B cell (primary cell): ENCODE data around the gene NOXA1. TPM values are rescaled to one million over a fixed set of nuclear protein-coding genes. Genes with fewer than 3 reads are reported as not detected.

Experiments
- ATAC-seq: fragments of 200-7000 bp; cut with Tn5 transposase; one replicate; pipeline ENCODE4 v1.10.0; 2021; ENCODE audit warnings: low read depth, mild to moderate bottlenecking, moderate number of reproducible peaks, moderate library complexity
- CTCF ChIA-PET: fragments of 350-600 bp; sonication (Branson Sonifier 250); formaldehyde crosslinking; loops from one replicate; lab custom pipeline; 2021; ENCODE audit warnings: antibody characterized with exemption, inconsistent platforms; lab: Charles Lee
- POLR2A ChIA-PET: fragments of 350-600 bp; sonication (Branson Sonifier 250); formaldehyde crosslinking; loops from one replicate; lab custom pipeline; 2021; ENCODE audit warnings: antibody characterized with exemption; lab: Charles Lee
- DNase-seq: peaks from one replicate; pipeline ENCODE4 v3.0.0; 2013
- H2AFZ ChIP-seq: 2 replicates; pipeline ENCODE4 v1.6.1; 2012; ENCODE audit warnings: mild to moderate bottlenecking, low read depth, low read length; ENCODE audit not compliant: insufficient read depth, poor library complexity, severe bottlenecking
- H3K27ac ChIP-seq, 2 donors: 1 replicate in 1 of 2; 2 replicates in 1 of 2; pipeline ENCODE4 v1.5.1; 2012 to 2013; ENCODE audit warnings: low read length in 2 of 2, mild to moderate bottlenecking in 2 of 2, moderate library complexity in 1 of 2
- H3K27me3 ChIP-seq, 4 experiments: fragments of 200-600 bp in 1 of 4; sonication (generic) in 1 of 4; replicated peaks in 1 of 4; 1 replicate in 2 of 4; 2 replicates in 2 of 4; pipeline versions ENCODE4 v1.6.1 to v1.7.0; 2013 to 2016; ENCODE audit warnings: low read length in 3 of 4, mild to moderate bottlenecking in 2 of 4, mixed read lengths in 1 of 4, moderate library complexity in 1 of 4; ENCODE audit not compliant: insufficient read depth in 4 of 4, control insufficient read depth in 3 of 4; ENCODE audit errors: control extremely low read depth in 1 of 4
- H3K36me3 ChIP-seq, 2 experiments: replicated peaks in 1 of 2; 1 replicate in 1 of 2; 2 replicates in 1 of 2; pipeline versions ENCODE4 v1.6.1 to v1.7.1; 2013; ENCODE audit warnings: low read length in 1 of 2; ENCODE audit not compliant: insufficient read depth in 2 of 2, control insufficient read depth in 1 of 2; ENCODE audit errors: control extremely low read depth in 1 of 2, extremely low read depth in 1 of 2
- H3K4me1 ChIP-seq, 2 donors: fragments of 200-600 bp in 1 of 2; sonication (generic) in 1 of 2; 1 replicate in 1 of 2; 2 replicates in 1 of 2; pipeline versions ENCODE4 v1.5.1 to v1.6.1; 2013 to 2017; ENCODE audit warnings: low read length in 2 of 2; ENCODE audit not compliant: control insufficient read depth in 2 of 2, insufficient read depth in 2 of 2
- H3K4me2 ChIP-seq: replicated peaks from 2 replicates; pipeline ENCODE3; 2012; ENCODE audit warnings: mild to moderate bottlenecking, low read depth, low read length; ENCODE audit not compliant: poor library complexity, severe bottlenecking
- H3K4me3 ChIP-seq, 5 experiments: fragments of 200-600 bp in 1 of 5; sonication (generic) in 1 of 5; 1 replicate in 3 of 5; 2 replicates in 2 of 5; pipeline versions ENCODE4 v1.5.1 to v1.7.0; 2011 to 2016; ENCODE audit warnings: low read length in 4 of 5, mild to moderate bottlenecking in 4 of 5, low read depth in 2 of 5, control low read depth in 1 of 5, moderate library complexity in 1 of 5; ENCODE audit not compliant: insufficient read depth in 1 of 5; ENCODE audit errors: control extremely low read depth in 1 of 5, extremely low read depth in 1 of 5
- H3K79me2 ChIP-seq: fragments of 200-600 bp; sonication (generic); one replicate; pipeline ENCODE4 v1.6.0; 2016; ENCODE audit warnings: low read length; ENCODE audit not compliant: control insufficient read depth, insufficient read depth
- H3K9ac ChIP-seq: fragments of 200-600 bp; sonication (generic); 2 replicates; pipeline ENCODE4 v1.6.1; 2017; ENCODE audit warnings: mild to moderate bottlenecking, low read length, moderate library complexity
- H3K9me3 ChIP-seq, 3 donors: one replicate each; pipeline versions ENCODE4 v1.6.1 to v1.7.1; 2013; ENCODE audit warnings: low read length in 2 of 3; ENCODE audit not compliant: control insufficient read depth in 2 of 3, insufficient read depth in 1 of 3; ENCODE audit errors: control extremely low read depth in 1 of 3
- H4K20me1 ChIP-seq: 2 replicates; pipeline ENCODE4 v1.6.0; 2012; ENCODE audit warnings: mild to moderate bottlenecking, low read length; ENCODE audit not compliant: insufficient read depth, control insufficient read depth, poor library complexity, severe bottlenecking
- H3K27ac Mint-ChIP-seq: one replicate; pipeline ENCODE4 v1.8.0; 2021; ENCODE audit warnings: mixed read lengths
- H3K27me3 Mint-ChIP-seq: one replicate; pipeline ENCODE4 v1.8.0; 2021; ENCODE audit warnings: mixed read lengths
- H3K4me1 Mint-ChIP-seq: one replicate; pipeline ENCODE4 v1.8.0; 2021; ENCODE audit warnings: mixed read lengths
- H3K4me3 Mint-ChIP-seq: one replicate; pipeline ENCODE4 v1.8.0; 2021; ENCODE audit warnings: mixed read lengths
- H3K9me3 Mint-ChIP-seq: one replicate; pipeline ENCODE4 v1.8.0; 2022; ENCODE audit warnings: mixed read lengths; ENCODE audit not compliant: insufficient read depth
- EZH2 ChIP-seq: IDR thresholded peaks from 2 replicates; pipeline ENCODE4 v1.6.1; 2012; ENCODE audit warnings: borderline replicate concordance, low read depth, mild to moderate bottlenecking, moderate library complexity, low read length; ENCODE audit not compliant: insufficient read depth, poor library complexity, severe bottlenecking
- WGBS: methylation state at CpG from one replicate; pipeline ENCODE4 v1.1.5; 2013; ENCODE audit warnings: missing lambda C conversion rate; ENCODE audit not compliant: insufficient coverage; 5-methylcytosine and 5-hydroxymethylcytosine counted together
- intact Hi-C: fragments of 100-400 bp; cut with micrococcal nuclease; formaldehyde crosslinking; loops from one replicate; pipeline ENCODE4 v1.10.0; 2022
- polyA plus RNA-seq: library from polyadenylated mRNA; depleted of rRNA; stranded (reverse); fragments of >200 nt; gene quantifications from 2 replicates; pipeline ENCODE4 v1.2.3, GENCODE V29; 2012
- total RNA-seq, 2 donors: library from RNA; stranded (reverse); fragments of 120-200 nt in 1 of 2; gene quantifications; 1 replicate in 1 of 2; 2 replicates in 1 of 2; pipeline versions ENCODE4 v1.2.3 to v1.2.4, GENCODE V29; 2013 to 2022
- TF ChIP-seq, protein P1 (sequence below): fragments of 200-600 bp; IDR thresholded peaks from one replicate; pipeline ENCODE4 v1.8.0; 2022; ENCODE audit warnings: antibody characterized with exemption, mild to moderate bottlenecking

Gene NOXA1
- total and polyA plus RNA-seq, 2 donors (not counting 1 experiment from before 2014, with no cell fraction given), result 5.7 to 7.7 TPM

DNA sequence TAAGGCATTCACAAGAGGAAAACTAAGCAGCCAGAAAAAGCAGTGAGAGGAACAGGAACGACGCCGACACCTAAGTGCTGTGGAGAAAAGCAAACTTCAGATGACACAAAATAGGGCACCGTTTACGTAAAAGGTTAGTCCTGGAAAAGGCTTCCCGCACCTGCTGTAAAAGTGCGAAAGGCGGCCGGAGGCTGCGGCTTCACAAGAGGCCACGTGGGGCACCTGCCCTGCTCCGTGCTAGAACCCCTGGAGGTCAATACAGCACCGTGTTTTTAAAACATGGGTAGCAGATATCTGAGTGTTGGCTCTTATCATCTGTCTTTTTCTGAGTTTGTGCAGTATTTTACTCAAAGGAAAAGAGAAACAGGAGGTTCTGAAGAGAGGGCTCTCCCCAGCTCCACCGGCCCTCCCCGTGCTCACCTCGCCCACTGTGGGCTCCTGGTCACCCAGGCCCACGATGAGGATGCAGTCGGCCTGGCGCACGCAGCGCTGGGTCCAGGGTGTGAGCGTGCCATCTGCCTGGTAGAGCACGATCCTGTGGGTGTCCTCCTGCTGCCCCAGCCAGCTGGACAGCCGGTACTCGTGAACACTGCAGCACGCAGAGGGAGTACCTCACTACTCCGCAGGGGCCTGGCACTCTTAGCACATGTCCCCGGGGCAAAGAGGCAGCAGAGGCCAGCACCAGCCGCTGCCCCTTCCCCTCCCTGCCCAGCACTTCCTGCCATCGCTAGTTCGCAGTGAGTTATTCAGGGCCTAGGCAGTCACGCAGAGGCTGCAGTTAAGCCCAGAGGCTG, 56.9 kb downstream of the NOXA1 start:
- Histone ChIP-seq H3K36me3 (no peaks in the 10 kb centered on the region), H3K79me2 (no peaks in the 10 kb centered on the region), H2AFZ (no peak overlapping the region), H4K20me1 (no peaks in the 10 kb centered on the region), H3K4me3 (no peak overlapping the region), H3K4me2 (no peak overlapping the region), H3K27ac (no peak overlapping the region), H3K27me3 (no peaks in the 10 kb centered on the region), H3K4me1 (no peaks in the 10 kb centered on the region), H3K9ac (no peak overlapping the region), H3K9me3 (peaks cover 1 to 11% (median 10%) of the 10 kb centered on the region in 3 donors)
- ChIA-PET CTCF (no interaction called here), POLR2A (no interaction called here)
- Mint-ChIP-seq H3K4me3 (no peak overlapping the region), H3K4me1 (no peaks in the 10 kb centered on the region), H3K27me3 (no peaks in the 10 kb centered on the region), H3K27ac (no peak overlapping the region), H3K9me3 (peaks cover 7% of the 10 kb centered on the region)
- TF ChIP-seq, protein P1, sequence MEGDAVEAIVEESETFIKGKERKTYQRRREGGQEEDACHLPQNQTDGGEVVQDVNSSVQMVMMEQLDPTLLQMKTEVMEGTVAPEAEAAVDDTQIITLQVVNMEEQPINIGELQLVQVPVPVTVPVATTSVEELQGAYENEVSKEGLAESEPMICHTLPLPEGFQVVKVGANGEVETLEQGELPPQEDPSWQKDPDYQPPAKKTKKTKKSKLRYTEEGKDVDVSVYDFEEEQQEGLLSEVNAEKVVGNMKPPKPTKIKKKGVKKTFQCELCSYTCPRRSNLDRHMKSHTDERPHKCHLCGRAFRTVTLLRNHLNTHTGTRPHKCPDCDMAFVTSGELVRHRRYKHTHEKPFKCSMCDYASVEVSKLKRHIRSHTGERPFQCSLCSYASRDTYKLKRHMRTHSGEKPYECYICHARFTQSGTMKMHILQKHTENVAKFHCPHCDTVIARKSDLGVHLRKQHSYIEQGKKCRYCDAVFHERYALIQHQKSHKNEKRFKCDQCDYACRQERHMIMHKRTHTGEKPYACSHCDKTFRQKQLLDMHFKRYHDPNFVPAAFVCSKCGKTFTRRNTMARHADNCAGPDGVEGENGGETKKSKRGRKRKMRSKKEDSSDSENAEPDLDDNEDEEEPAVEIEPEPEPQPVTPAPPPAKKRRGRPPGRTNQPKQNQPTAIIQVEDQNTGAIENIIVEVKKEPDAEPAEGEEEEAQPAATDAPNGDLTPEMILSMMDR, result no peak
- no peak for TF ChIP-seq EZH2
- DNase-seq, result no peak
- 94% methylated on average over 30 of the region's 32 CpGs for WGBS
- intact Hi-C loops, result no loop called here
- ATAC-seq, result no peak
